K562 (cell line): ENCODE data around the gene MEF2D. TPM values are rescaled to one million over a fixed set of nuclear protein-coding genes. Genes with fewer than 3 reads are reported as not detected.

Experiments
- BHLHE40 ChIP-seq: IDR thresholded peaks from 2 replicates; pipeline ENCODE4 v1.6.1; 2011; ENCODE audit warnings: low read length, improper control_type of control experiment
- BRD4 ChIP-seq: fragments of 200-600 bp; sonication (generic); IDR thresholded peaks from 2 replicates; pipeline ENCODE4 v1.6.1; 2017; ENCODE audit warnings: inconsistent platforms
- CUX1 ChIP-seq: fragments of 200-800 bp; sonication (Bioruptor generic); IDR thresholded peaks from 2 replicates; pipeline ENCODE4 v1.6.1; 2016; ENCODE audit warnings: missing genetic modification characterization, missing compliant biosample characterization
- E2F5 ChIP-seq: sonication (generic); formaldehyde crosslinking; IDR thresholded peaks from 2 replicates; pipeline ENCODE4 v1.8.0; 2022; ENCODE audit warnings: mild to moderate bottlenecking, missing genetic modification reagents
- GATAD2A ChIP-seq: fragments of 450-650 bp; IDR thresholded peaks from 2 replicates; pipeline ENCODE4 v1.6.1; 2017
- HDAC3 ChIP-seq: fragments of 450-650 bp; IDR thresholded peaks from 2 replicates; pipeline ENCODE4 v1.6.1; 2018; ENCODE audit warnings: borderline replicate concordance, mild to moderate bottlenecking, moderate library complexity; ENCODE audit not compliant: partially characterized antibody
- KDM5B ChIP-seq: fragments of 200-600 bp; sonication (generic); IDR thresholded peaks from 2 replicates; pipeline ENCODE4 v1.6.1; 2012; ENCODE audit warnings: low read depth, mild to moderate bottlenecking, moderate library complexity, low read length, control low read depth, inconsistent platforms; ENCODE audit not compliant: insufficient replicate concordance
- NCOA6 ChIP-seq: fragments of 450-650 bp; IDR thresholded peaks from 2 replicates; pipeline ENCODE4 v1.6.1; 2017; ENCODE audit warnings: mild to moderate bottlenecking
- NFATC3 ChIP-seq: fragments of 450-650 bp; IDR thresholded peaks from 2 replicates; pipeline ENCODE4 v1.6.1; 2017; ENCODE audit warnings: mild to moderate bottlenecking
- NONO ChIP-seq, 2 experiments: fragments of 200-400 bp in 1 of 2; fragments of 450-650 bp in 1 of 2; formaldehyde crosslinking in 1 of 2; IDR thresholded peaks; 2 replicates each; pipeline ENCODE4 v1.6.1; 2017; ENCODE audit warnings: low read depth in 2 of 2, mild to moderate bottlenecking in 2 of 2, moderate library complexity in 2 of 2, low read length in 1 of 2
- SIN3A ChIP-seq, 2 experiments: fragments of 150-350 bp in 1 of 2; IDR thresholded peaks; 2 replicates each; pipeline ENCODE4 v1.6.1; 2011 to 2016; ENCODE audit warnings: borderline replicate concordance in 2 of 2, low read depth in 2 of 2, low read length in 2 of 2, mild to moderate bottlenecking in 2 of 2, moderate library complexity in 2 of 2; ENCODE audit not compliant: control insufficient read depth in 1 of 2
- SMAD3 ChIP-seq: fragments of 450-650 bp; formaldehyde crosslinking; conservative IDR thresholded peaks from 2 replicates; pipeline ENCODE4 v1.4.0; 2020; ENCODE audit warnings: mild to moderate bottlenecking
- TRIM24 ChIP-seq, 2 experiments: fragments of 450-650 bp; IDR thresholded peaks; 2 replicates each; pipeline ENCODE4 v1.6.1; 2016
- WHSC1 ChIP-seq: IDR thresholded peaks from one replicate; pipeline ENCODE4 v1.6.1; 2012; ENCODE audit warnings: low read length, control low read depth, inconsistent platforms
- ZC3H11A ChIP-seq: IDR thresholded peaks from 2 replicates; pipeline ENCODE4 v1.6.1; 2012; ENCODE audit warnings: low read depth, low read length, improper control_type of control experiment
- ZNF121 ChIP-seq: sonication (generic); formaldehyde crosslinking; conservative IDR thresholded peaks from 2 replicates; pipeline ENCODE4 v1.8.0; 2022; ENCODE audit warnings: missing genetic modification reagents
- ZNF23 ChIP-seq: fragments of 250-450 bp; sonication (Bioruptor Pico); IDR thresholded peaks from 2 replicates; pipeline ENCODE4 v1.4.0; 2020; ENCODE audit warnings: mild to moderate bottlenecking
- ZNF3 ChIP-seq: fragments of 250-450 bp; sonication (Bioruptor Pico); IDR thresholded peaks from 2 replicates; pipeline ENCODE4 v1.5.0; 2021; ENCODE audit warnings: mild to moderate bottlenecking, moderate library complexity
- ZNF384 ChIP-seq: IDR thresholded peaks from 2 replicates; pipeline ENCODE4 v1.6.1; 2012; ENCODE audit warnings: low read depth, low read length, improper control_type of control experiment
- ZNF436 ChIP-seq: fragments of 250-450, 450-650 bp; sonication (Bioruptor Pico); formaldehyde crosslinking; IDR thresholded peaks from 2 replicates; pipeline ENCODE4 v1.7.0; 2020; ENCODE audit warnings: mild to moderate bottlenecking
- ZNF444 ChIP-seq: fragments of 250-450 bp; sonication (Bioruptor Pico); IDR thresholded peaks from 2 replicates; pipeline ENCODE4 v1.4.0; 2020; ENCODE audit warnings: mild to moderate bottlenecking, moderate library complexity
- ZNF830 ChIP-seq: fragments of 250-450 bp; sonication (Bioruptor Pico); IDR thresholded peaks from 2 replicates; pipeline ENCODE4 v1.5.0; 2021; ENCODE audit warnings: mild to moderate bottlenecking
- polyA plus RNA-seq, 8 experiments: library from polyadenylated mRNA; depleted of rRNA in 4 of 8; stranded (reverse) in 5 of 8; unstranded in 3 of 8; fragments of >200 nt; fragmentation: Nextera tagmentation in 2 of 8; fragmentation: Illumina TruSeq in 1 of 8; extraction: Ambion mirVana in 2 of 8; extraction: Trizol in 1 of 8; gene quantifications; 2 replicates each; pipeline versions ENCODE4 v1.2.1 to v1.2.3, GENCODE V29; 2011 to 2014; ENCODE audit warnings: inconsistent platforms in 1 of 8, missing spikeins in 1 of 8
- total RNA-seq, 7 experiments: library from RNA; depleted of rRNA in 6 of 7; stranded (reverse); fragments of >200 nt in 6 of 7; fragmentation: Illumina TruSeq in 2 of 7; extraction: Trizol in 2 of 7; gene quantifications; 2 replicates each; pipeline versions ENCODE4 v1.2.1 to v1.2.3, GENCODE V29; 2011 to 2021; ENCODE audit warnings: low replicate concordance in 1 of 7

MEF2D gene
- total and polyA plus RNA-seq, 9 of the 15 experiments (the other 6 are each of a cell fraction or from before 2014, with no cell fraction given), result 0.10 to 19.5 (median 2.6) TPM

- no peak for TF ChIP-seq TRIM24 (IDR thresholded peaks at IDR 0.05)
- no peak for TF ChIP-seq KDM5B
- no peak for TF ChIP-seq CUX1
- no peak for TF ChIP-seq HDAC3
- no peak for TF ChIP-seq ZNF3 (CRISPR knock-in tag)
- TF ChIP-seq BHLHE40, result no peak
- TF ChIP-seq ZC3H11A, result no peak
- TF ChIP-seq NCOA6, result no peak
- no peak for TF ChIP-seq NFATC3
- no peak for TF ChIP-seq E2F5 (CRISPR knock-in tag)
- TF ChIP-seq GATAD2A, result 0 out of 2 replicates have a peak, but pooled peaks have one; percentile 26
- no peak for TF ChIP-seq NONO (IDR thresholded peaks at IDR 0.05; ENCODE audit: low read depth in 2 of 2, low read length in 1 of 2)
- no peak for TF ChIP-seq BRD4
- TF ChIP-seq ZNF23 (CRISPR knock-in tag), result no peak
- TF ChIP-seq SIN3A (IDR thresholded peaks at IDR 0.05; ENCODE audit: borderline replicate concordance in 2 of 2, control insufficient read depth in 1 of 2, low read depth in 2 of 2, low read length in 2 of 2), result peak in 1 of 2 experiments; percentile 29; a peak in 1 of 4 replicates
- no peak for TF ChIP-seq ZNF444 (CRISPR knock-in tag)
- no peak for TF ChIP-seq ZNF384
- TF ChIP-seq ZNF121 (CRISPR knock-in tag), result no peak
- TF ChIP-seq SMAD3 (CRISPR knock-in tag), result no peak
- no peak for TF ChIP-seq WHSC1
- no peak for TF ChIP-seq ZNF830
- TF ChIP-seq ZNF436 (CRISPR knock-in tag), result no peak
These were observed 2.0 kb downstream of the MEF2D start (continued) for GRCh38 chr1:156498432-156499193.
